GM23338 (cell line): ENCODE measurements around the gene REV3L.

ENCODE experiments used
- POLR2AphosphoS5 ChIP-seq: IDR thresholded peaks from 2 replicates; pipeline ENCODE4 v1.6.1; 2016; ENCODE audit warnings: antibody characterized with exemption, low read depth
- TF ChIP-seq, protein P1 (sequence below), 2 experiments: fragments of 200-600 bp in 1 of 2; sonication (generic) in 1 of 2; conservative IDR thresholded peaks; 2 replicates each; pipeline versions ENCODE4 v1.5.1 to v1.6.1; 2016 to 2017; ENCODE audit warnings: antibody characterized with exemption in 2 of 2, low read depth in 2 of 2, mild to moderate bottlenecking in 2 of 2, moderate library complexity in 1 of 2

DNA sequence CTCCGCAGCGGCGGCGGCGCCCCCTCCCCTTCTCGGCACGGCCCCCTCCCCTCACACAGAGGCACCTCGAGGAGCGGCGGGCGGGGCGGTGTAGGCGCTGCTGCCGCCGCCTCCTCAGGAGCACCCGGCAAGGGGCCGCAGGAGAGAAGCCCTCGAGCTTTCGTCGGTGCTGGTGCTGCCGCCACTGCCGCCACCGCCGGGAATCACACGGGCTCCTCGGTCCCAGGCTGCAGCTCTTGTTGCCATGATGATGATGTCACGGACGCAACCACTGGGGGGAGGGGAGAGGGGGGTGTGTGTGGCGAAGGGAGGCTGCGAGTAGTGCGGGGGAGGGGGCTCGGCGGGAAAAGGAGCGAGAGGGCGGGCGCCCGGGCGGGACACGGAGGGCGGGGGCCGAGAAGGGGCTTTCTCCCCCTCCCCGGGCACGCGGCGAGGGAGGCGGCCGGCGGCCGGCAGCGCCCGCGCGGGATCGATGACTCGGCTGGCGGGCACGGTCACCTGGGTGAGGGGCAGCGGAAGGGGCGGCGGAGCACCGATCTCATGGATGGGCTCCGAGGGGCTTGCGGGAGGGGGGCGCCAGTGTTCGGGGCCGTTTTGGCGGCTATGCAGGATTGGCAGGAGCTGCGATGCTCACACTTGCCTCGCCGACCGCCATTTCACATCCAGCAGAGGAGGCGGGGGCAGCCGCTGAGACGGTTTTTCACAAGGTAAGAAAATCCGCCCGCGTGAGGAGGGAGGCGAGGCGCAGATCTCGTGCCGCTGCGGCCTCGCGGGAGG is at the start of gene REV3L:
- TF ChIP-seq POLR2AphosphoS5 = peak; percentile 32; the same call in 1 of the 2 replicates
- TF ChIP-seq, protein P1, sequence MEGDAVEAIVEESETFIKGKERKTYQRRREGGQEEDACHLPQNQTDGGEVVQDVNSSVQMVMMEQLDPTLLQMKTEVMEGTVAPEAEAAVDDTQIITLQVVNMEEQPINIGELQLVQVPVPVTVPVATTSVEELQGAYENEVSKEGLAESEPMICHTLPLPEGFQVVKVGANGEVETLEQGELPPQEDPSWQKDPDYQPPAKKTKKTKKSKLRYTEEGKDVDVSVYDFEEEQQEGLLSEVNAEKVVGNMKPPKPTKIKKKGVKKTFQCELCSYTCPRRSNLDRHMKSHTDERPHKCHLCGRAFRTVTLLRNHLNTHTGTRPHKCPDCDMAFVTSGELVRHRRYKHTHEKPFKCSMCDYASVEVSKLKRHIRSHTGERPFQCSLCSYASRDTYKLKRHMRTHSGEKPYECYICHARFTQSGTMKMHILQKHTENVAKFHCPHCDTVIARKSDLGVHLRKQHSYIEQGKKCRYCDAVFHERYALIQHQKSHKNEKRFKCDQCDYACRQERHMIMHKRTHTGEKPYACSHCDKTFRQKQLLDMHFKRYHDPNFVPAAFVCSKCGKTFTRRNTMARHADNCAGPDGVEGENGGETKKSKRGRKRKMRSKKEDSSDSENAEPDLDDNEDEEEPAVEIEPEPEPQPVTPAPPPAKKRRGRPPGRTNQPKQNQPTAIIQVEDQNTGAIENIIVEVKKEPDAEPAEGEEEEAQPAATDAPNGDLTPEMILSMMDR (conservative IDR thresholded peaks at IDR 0.05; ENCODE audit: low read depth in 2 of 2) = 0 out of 4 replicates have a peak, but pooled peaks of 1 of the 2 experiments have one; percentile 9
